NOMO-1 (cell line): ENCODE results near the gene CD59.
A peak's percentile ranks its signal among the peaks of the same experiment; 100 is the strongest.
"Not testable (repeated sequence)": the region's sequence is repeated elsewhere in the genome, so short reads cannot be mapped to it uniquely, and the experiment has no call there.

Source experiments
- DNase-seq, 2 experiments: peaks; one replicate each; lab custom pipeline; 2025; ENCODE audit not compliant: unreplicated experiment in 2 of 2; lab: John Stamatoyannopoulos, UW

The CD59 gene

DNA sequence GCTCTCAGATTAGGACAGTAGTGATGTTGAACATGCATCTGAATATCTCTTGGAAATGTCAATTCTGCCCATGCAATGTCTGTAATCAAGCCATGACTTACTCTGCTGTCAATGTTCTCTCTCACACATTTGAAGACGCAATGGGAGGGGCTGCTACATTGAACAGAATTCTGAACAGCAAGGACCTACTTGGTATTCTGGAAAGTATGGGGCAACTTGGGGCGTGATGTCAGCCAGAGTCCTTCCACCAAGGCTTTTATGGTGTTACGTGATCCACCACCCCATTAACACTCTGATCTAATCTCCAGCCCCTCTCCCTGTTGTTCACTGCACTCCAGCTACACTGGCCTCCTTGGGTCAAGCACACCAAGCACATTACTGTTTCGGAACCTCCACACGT is 7.1 kb upstream of the CD59 start:
- no peak for DNase-seq

GRCh38 chr11:33742249-33742851 is 6.1 kb upstream of the CD59 start:
- DNase-seq: peak in 1 of 2 experiments; percentile 7

DNA sequence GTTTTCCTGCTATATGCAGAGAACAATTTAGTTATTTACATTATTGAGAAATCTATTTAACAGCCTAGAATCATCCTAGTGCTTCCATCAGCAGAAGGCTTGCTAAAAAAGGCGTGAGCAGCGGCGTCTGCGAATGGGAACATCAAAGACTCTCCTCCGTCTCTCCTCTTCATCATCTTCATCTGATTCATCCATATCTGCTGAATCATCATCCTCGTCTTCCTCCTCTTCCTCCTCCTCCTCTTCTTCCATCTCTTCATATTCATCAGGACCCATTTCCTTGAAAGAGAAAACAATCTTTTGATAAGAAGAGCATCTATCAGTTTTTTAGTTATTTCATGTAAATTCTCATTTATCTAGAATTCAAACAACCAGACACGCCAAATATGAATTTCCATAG is 5.6 kb upstream of the CD59 start:
- no peak for DNase-seq

DNA sequence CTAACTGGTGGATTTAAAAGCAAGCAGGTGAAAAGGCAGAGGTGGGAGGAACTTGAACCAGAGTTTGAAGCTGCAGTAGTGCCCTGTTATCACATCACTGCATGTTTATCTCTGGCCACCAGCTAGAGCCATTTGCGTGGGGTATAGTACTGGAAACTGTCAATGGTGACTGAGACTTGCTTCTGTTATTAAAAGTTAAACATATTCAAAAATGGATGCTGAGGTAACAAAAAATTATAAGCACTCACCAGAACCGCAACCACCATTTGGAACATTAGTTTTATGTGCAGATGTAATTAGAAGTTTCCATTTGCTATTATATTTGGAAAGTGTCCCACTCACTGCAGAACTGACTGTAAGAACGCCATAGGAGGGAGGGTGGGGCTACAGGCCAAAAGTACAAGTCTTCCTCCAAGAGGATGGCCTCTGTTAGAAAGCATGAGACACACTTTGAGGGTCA is 1.2 kb upstream of the CD59 start:
- no peak for DNase-seq

- DNase-seq: peak; percentile 27 to 40
Observed at GRCh38 chr11:33735271-33736147, 714 bp downstream of the CD59 start.

DNA sequence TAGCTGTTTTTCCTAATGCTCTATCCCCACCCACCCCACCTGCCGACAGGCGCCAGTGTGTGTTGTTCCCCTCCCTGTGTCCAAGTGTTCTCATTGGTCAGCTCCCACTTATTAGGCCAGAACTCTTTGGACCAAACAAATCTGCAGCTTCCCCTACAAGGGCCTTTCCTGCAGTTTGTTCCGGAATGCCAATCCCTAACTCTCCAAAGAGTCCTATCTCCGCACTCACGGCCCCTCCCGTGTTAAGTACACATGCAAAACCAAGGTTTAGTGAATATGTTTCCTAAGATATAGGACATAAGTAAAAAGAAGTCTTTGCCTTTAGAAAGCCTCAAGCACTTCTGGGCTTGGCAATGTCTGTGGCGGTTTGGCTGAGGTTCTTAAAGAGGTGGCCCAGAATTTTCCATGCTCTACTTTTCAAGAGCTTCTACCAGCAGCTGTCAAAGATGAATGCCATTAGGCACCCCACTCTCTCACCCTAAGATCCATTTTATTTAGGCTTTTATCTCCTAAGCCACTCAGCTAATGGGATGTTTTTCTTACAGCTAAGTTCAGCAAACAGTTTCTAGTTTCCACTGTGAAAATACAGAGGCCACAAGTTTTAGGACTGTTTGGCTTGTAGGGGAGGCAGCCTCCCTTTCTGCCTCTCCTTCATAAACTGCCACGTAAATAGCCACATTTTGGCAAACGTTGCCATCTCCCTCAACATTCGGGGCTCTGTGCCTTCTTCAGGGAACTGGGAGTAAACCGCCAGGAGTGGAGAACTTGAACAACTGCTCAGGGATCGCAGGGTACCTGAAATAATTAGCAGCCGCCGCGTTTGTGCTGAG is 1.6 kb downstream of the CD59 start:
- DNase-seq: no peak

DNA sequence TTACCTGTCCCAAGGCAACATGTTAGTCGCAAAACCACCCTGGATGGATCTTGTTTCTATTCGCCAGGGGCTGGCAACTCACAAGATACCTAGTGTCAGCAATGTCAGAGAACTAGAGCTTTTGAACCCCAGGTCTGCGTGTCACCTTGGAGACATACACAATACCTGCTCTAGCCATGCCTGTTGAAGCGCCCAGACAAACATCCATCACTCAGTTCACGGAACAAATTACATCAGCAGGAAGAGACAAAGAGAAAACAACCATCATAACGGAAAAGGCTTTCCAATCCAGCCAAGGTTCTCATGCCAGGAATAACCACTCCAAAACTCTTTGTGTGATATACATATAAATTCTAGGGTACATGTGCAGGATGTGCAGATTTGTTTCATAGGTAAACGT is 2.2 kb downstream of the CD59 start:
- DNase-seq: no peak

DNA sequence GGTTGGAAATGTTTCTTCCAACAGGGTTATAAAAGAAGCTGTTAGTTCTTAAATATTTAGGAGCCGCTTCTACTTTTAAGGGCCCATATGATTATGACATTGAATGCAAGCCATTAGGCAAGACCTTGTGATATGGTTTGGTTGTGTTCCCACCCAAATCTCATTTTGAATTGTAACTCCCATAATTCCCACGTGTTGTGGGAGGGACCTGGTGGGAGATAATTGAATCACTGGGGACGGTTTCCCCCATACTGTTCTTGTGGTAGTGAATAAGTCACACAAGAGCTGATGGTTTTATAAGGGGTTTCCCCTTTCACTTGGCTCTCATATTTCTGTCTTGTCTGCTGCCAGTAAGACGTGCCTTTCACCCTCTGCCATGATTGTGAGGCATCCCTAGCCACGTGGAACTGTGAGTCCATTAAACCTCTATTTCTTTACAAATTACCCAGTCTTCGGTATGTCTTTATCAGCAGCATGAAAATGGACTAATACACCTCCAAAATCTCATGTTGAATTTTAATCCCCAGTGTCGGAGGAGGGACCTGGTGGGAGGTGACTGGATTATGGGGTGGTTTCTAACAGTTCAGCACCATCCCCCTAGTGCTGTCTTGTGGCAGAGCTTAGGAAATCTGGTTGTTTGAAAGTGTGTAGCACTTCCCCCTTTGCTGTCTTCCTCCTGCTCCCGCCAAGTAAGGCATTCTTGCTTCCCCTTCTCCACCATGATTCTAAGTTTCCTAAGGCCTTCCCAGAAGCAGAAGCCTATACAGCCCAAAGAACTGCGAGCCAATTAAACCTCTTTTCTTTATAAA is 4.3 kb downstream of the CD59 start:
- DNase-seq: peak; percentile 39 to 46

GRCh38 chr11:33730716-33731115 is 5.5 kb downstream of the CD59 start:
- DNase-seq: no peak

DNA sequence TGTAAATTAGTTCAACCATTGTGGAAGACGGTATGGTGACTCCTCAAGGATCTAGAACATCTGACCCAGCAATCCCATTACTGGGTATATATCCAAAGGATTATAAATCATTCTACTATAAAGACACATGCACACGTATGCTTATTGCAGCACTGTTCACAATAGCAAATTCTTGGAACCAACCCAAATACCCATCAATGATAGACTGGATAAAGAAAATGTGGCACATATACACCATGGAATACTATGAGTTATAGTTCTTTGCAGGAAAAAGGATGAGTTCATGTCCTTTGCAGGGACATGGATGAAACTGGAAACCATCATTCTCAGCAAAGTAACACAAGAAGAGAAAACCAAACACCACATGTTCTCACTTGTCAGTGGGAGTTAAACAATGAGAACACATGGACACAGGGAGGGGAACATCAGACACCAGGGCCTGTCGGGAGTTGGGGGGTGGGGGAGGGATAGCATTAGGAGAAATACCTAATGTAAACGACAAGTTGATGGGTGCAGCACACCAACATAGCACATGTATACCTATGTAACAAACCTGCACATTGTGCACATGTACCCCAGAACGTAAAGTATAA is 7.1 kb downstream of the CD59 start:
- DNase-seq: not testable (repeated sequence)

GRCh38 chr11:33727539-33727938 is 8.7 kb downstream of the CD59 start:
- DNase-seq: not testable (repeated sequence)

- no peak for DNase-seq
Observed at GRCh38 chr11:33725496-33725895, 10.7 kb downstream of the CD59 start.

GRCh38 chr11:33724644-33725035 is 11.6 kb downstream of the CD59 start:
- DNase-seq: no peak

- DNase-seq: peak; percentile 24 to 55
Observed at GRCh38 chr11:33723238-33723881, 12.9 kb downstream of the CD59 start.

GRCh38 chr11:33722590-33723234 is 13.5 kb downstream of the CD59 start:
- no peak for DNase-seq

- DNase-seq: no peak
Observed at GRCh38 chr11:33721984-33722383, 14.2 kb downstream of the CD59 start.

GRCh38 chr11:33721426-33721825 is 14.8 kb downstream of the CD59 start:
- no peak for DNase-seq

DNA sequence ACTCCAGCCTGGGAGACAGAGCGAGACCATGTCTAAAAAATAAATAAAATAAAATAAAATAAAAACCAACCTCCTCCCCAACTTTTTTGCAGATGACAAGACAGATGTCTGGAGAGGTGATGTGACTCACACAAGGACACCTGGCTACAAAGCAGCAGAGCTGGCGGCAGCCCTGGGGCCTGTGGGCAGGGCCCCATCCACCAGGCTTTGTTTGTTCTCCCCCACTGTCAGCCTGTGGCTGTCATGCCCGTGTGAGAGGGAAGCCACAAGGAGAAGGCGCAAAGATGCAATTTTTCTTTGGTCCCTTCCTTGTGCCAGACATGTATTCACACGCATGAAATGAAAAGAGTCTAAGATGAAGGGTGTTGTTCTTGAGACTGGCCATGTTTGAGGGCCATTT is 16.6 kb downstream of the CD59 start:
- DNase-seq: no peak

DNA sequence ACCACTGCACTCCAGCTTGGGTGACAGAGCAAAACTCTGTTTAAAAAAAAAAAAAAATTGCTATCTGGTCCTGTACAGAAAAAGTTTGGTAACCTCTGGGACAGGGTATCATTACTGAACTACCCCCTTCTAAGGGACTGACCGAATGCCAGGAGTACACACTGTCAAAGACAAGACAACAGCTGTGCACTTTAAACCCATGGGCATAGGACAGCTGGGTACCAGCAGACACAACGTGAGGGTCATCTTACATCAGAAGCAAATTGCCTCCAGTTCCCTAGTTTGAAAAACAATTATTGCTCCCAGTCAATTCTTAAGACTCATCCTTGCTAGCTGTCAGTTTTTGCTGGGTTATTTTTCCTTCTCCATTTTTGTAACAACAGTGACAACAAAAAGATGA is 17.8 kb downstream of the CD59 start:
- DNase-seq: no peak
